ES-I3 (cell line): ENCODE results near the gene GTF2F2.
"Not testable (repeated sequence)": the region's sequence is repeated elsewhere in the genome, so short reads cannot be mapped to it uniquely, and the experiment has no call there.

Experiments used
- H3K36me3 ChIP-seq: 2 replicates; pipeline ENCODE4 v1.6.1; 2013; ENCODE audit warnings: mild to moderate bottlenecking, low read length, control low read depth, moderate library complexity; ENCODE audit not compliant: insufficient read depth
- H3K4me1 ChIP-seq: 2 replicates; pipeline ENCODE4 v1.6.1; 2013; ENCODE audit warnings: mild to moderate bottlenecking, control low read depth, low read length; ENCODE audit not compliant: insufficient read depth
- H3K9ac ChIP-seq: 2 replicates; pipeline ENCODE4 v1.6.1; 2013; ENCODE audit warnings: low read depth, mild to moderate bottlenecking, low read length, moderate library complexity
- H3K9me3 ChIP-seq: 2 replicates; pipeline ENCODE4 v1.6.1; 2013; ENCODE audit warnings: mild to moderate bottlenecking, low read length, moderate library complexity; ENCODE audit not compliant: control insufficient read depth, insufficient read depth

Gene GTF2F2

DNA sequence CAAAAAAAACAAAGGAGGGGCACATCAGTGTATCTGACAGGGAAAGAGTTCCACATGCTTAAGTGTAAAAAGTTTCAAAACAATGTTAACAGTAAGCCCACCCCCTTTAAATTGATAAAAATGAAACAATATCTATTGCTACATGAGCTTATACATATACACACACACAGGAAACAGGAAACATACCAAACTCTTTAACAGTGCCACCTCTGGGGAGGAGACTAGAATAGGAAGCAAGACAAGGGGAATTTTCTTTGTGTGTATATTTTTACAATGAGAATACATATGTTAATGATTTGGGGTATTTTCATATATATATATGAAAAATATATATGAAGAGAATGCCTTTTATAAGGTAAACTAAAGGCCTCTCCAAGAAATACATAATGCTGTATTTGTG lies 175.9 kb downstream of the GTF2F2 start:
- H3K9me3 ChIP-seq = no peaks in the 10 kb centered on the region
- no peak overlapping the region for H3K9ac ChIP-seq
- no peaks in the 10 kb centered on the region for H3K36me3 ChIP-seq
- peaks cover 4% of the 10 kb centered on the region; the same call in 1 of the 2 replicates for H3K4me1 ChIP-seq

DNA sequence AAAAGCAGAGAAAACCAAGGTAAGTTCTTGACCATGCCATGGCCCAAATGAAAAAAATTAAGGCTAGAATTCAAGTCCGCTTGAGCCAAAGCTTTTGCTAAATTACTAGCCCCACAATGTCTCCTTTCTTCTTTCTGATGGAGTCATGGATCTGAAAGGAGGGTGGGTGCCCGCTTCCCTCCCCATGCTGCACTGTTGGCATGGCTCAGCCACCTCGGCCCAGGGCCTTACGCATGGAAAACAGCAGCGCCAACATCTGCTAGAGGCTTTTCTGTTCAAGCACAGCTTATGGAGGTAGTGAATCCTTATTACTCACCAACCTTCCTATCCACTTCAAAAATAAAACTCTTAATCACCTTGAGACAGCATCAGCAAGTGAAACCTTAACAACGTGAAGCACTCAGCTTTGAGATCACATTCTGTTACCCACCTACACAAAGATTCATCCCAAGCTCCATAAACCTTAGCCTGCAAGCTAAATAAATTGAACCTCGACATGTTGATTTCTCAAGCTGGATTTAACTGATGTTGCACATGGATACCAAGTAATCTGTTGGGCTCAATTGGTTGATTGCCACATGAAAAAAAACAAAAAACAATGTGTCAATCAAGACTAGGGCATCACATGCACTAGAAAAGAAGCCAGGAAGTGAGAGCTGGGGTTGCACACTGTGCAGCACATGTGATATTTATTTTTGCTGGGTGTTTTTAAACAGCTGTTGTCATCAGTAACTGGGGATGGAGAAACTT lies 177.3 kb downstream of the GTF2F2 start:
- no peak overlapping the region for H3K9ac ChIP-seq
- peaks cover 4% of the 10 kb centered on the region; the same call in 1 of the 2 replicates for H3K4me1 ChIP-seq
- no peaks in the 10 kb centered on the region for H3K36me3 ChIP-seq
- no peaks in the 10 kb centered on the region for H3K9me3 ChIP-seq

DNA sequence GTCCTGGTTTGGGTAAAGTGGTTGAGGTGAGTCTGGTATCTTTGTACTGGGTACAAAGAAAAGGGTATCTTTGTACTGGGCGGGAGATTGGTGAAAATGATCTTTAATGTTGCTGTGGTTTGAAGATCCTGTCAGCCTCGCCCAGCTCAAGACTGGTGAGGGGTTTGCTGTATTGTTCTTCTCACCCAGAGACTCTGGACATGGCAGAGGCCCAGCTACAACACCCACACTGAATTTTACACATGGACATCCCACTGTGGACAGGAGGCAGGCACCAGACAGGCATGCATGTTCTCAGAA lies 177.8 kb downstream of the GTF2F2 start:
- Histone ChIP-seq H3K36me3 (no peaks in the 10 kb centered on the region), H3K9me3 (no peaks in the 10 kb centered on the region), H3K4me1 (peaks cover 4% of the 10 kb centered on the region; the same call in 1 of the 2 replicates), H3K9ac (no peak overlapping the region)

DNA sequence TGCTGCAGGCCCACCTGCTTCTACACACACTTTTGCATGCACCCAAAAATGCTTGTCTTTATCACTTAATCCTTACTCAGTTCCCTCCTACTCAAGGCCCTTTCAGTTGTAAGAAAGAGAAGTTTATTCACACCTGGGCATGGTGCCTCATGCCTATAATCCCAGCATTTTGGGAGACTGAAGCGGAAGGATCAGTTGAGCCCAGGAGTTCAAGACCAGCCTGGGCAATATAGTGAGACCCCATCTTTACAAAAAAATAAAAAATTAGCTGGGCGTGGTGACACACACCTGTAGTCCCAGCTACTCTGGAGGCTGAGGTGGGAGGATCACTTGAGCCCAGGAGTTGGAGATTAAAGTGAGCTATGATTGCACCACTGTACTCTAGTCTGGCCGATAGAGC lies 178.2 kb downstream of the GTF2F2 start:
- H3K9ac ChIP-seq, H3K36me3 ChIP-seq, H3K4me1 ChIP-seq, H3K9me3 ChIP-seq: not testable (repeated sequence)

DNA sequence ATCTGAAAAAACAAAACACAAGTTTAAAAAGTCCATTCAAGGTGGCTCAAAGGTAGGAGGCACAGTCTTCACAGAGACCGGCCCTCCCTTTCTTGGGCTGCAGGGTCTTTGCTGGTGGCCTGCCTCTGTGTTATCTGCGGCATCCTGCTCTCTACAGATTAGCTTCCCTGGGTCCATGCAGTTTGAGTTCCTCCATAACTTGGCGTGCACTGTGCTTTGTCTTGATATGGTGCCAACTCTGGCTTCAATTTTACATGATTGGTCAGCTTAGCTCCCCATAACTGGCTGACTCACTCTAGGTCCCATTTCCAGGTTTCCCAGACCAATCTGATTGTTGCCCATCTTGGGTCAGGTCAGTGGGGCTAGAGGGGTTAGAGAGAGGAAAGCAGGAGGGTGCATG lies 178.9 kb downstream of the GTF2F2 start:
- Histone ChIP-seq H3K36me3 (no peaks in the 10 kb centered on the region), H3K9ac (no peak overlapping the region), H3K4me1 (peaks cover 4% of the 10 kb centered on the region; the same call in 1 of the 2 replicates), H3K9me3 (no peaks in the 10 kb centered on the region)

DNA sequence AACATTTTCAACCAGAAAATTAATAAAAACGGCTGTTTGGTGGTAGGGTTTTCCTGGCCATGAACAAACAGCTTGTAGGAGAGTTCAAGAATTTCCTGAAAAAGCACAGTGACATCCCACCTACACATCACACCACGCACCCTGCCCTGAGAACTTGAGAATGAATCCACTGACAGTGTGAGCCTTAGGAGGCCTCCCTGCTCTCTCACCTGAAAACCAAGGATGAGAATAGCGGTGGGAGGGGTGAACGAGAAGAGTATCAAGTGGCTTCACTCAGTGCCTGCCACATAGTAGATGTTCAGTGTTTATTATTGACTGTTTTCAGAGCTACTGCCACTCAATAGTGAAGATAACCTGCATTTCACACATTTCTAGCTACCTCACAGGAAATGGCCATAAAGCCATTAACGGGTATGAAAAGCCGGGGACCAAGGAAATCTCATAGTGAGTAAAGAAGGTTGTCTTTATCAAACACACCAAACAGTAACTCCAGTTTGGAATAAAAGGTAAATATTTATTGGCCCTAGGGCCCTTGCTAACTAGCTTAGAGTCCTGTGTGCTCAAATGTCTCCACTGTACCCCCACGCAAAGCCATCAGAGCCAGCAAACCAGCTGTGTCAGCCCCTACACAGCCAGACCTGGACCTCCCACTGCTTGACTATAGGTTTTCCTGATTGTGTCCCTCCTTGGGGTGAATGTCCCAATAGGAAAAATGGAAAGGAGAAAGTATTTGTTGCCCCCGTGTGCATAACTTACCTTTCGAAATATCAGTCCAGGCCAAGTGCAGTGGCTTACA lies 180.1 kb downstream of the GTF2F2 start:
- no peaks in the 10 kb centered on the region for H3K36me3 ChIP-seq
- no peaks in the 10 kb centered on the region for H3K9me3 ChIP-seq
- H3K4me1 ChIP-seq = peaks cover 4% of the 10 kb centered on the region; the same call in 1 of the 2 replicates
- H3K9ac ChIP-seq = no peak overlapping the region

DNA sequence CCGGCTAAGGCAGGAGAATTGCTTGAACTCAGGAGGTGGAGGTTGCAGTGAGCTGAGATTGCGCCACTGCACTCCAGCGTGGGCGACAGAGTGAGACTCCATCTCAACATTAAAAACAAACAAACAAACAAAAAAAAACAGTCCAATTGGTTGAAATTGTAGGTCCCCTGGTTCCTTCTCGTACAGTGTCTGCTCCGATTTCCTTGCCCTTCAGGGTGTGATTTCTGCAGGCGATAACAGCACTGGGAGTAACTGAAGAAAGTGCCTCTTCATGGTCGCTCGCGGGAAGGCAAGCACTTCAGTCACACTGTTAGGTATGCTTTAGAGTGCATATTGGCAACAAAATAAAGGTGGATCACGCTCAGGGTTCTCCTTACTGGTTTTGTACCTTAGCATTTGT lies 181.0 kb downstream of the GTF2F2 start:
- no peaks in the 10 kb centered on the region for H3K36me3 ChIP-seq
- H3K4me1 ChIP-seq = peaks cover 4% of the 10 kb centered on the region; the same call in 1 of the 2 replicates
- no peaks in the 10 kb centered on the region for H3K9me3 ChIP-seq
- no peak overlapping the region for H3K9ac ChIP-seq

DNA sequence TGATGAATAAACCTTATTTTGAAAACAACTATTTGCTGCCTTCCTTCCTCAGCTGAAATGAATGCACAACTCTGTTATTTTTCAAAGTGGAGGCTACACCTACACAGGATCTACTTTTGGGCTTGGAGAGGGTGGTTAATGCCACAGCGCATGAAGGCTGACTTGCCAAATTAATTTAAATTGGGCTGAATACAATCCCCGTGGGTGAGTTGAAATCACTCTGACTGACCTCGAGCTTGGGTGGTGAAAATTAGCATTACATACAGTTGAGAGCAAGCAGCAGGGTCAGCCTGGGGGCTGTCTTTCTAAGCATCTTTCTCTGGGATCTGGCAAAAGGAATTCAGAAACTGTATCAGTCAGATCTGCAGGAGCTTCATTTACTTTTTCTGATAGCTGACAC lies 182.2 kb downstream of the GTF2F2 start:
- Histone ChIP-seq H3K4me1 (peaks cover 4% of the 10 kb centered on the region; the same call in 1 of the 2 replicates), H3K9me3 (no peaks in the 10 kb centered on the region), H3K36me3 (no peaks in the 10 kb centered on the region), H3K9ac (no peak overlapping the region)

DNA sequence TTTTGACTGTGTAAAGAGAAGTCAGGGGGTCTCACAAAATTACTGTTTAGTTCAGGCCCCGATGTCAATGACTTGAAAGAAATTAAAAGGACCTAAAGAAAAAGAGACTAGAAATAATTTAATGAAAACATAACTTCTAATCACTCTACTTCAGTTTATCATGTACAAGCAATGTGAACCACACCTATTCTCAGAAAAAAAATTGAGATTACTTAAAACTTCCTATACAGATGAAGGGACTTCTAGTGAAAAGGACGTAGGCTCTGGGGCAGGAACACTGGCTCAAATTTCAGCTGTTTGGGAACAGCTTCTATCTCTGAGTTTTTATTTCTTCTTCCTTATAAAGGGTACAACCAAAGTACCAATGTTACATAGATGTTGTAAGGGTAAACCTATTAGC lies 182.7 kb downstream of the GTF2F2 start:
- no peaks in the 10 kb centered on the region for H3K36me3 ChIP-seq
- no peak overlapping the region for H3K9ac ChIP-seq
- no peaks in the 10 kb centered on the region for H3K9me3 ChIP-seq
- peaks cover 4% of the 10 kb centered on the region; the same call in 1 of the 2 replicates for H3K4me1 ChIP-seq

DNA sequence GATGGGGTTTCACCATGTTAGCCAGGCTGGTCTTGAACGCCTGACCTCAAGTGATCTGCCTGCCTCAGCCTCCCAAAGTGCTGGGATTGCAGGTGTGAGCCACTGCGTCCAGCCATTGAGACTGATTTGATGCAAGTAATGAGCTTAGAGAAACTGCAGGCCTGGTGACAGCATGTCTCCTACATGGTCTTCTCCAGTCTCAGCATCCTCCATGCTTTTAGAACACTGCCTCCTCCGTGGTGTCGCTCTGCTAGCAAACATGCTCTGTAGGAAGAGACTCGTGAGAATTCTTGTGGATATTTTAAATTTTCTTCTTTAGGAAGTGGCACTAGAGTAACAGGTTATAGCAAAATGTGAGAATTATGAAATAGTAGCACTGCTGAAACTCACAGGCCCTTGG lies 183.6 kb downstream of the GTF2F2 start:
- Histone ChIP-seq H3K9me3 (no peaks in the 10 kb centered on the region), H3K36me3 (no peaks in the 10 kb centered on the region), H3K9ac (no peak overlapping the region), H3K4me1 (peaks cover 9% of the 10 kb centered on the region)

DNA sequence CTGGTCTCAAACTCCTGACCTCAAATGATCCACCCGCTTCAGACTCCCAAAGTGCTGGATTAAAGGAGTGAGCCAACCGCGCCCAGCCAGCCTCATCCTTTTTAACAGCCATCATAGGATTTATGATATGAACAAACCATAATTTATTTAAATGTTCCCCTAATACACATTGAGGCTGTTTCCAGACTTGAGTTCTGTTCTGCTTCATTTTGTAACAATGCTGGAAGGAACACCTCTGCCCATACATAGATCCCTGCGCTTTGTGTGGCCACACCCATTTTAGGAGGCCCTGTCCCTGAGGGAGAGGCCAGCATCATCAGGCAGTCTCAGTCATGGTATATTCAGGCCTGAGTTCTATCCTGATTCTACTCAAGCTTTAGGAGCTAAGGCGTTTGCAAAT lies 184.8 kb downstream of the GTF2F2 start:
- Histone ChIP-seq H3K36me3 (no peaks in the 10 kb centered on the region), H3K9me3 (no peaks in the 10 kb centered on the region), H3K4me1 (peaks cover 11% of the 10 kb centered on the region), H3K9ac (no peak overlapping the region)

DNA sequence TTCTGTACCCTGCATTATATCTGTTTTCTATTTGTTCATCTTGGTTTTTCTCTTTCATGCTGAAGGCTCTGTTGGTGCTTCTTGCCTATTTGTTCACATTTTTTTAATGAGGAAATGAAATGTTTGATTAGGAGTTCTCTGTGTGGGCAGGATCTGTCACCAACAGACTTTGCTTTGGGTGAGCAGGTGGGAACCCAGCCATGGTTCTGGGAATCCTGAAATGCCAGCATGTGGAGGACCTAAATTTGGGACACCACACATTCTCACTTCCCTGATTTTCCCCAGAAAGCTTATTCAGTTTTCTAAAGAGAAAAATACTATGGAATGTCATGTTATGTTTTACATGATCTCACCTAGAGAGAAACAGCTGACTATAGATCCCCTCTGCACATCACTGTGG lies 186.7 kb downstream of the GTF2F2 start:
- peaks cover 14% of the 10 kb centered on the region for H3K4me1 ChIP-seq
- no peaks in the 10 kb centered on the region for H3K9me3 ChIP-seq
- H3K9ac ChIP-seq = no peak overlapping the region
- no peaks in the 10 kb centered on the region for H3K36me3 ChIP-seq

DNA sequence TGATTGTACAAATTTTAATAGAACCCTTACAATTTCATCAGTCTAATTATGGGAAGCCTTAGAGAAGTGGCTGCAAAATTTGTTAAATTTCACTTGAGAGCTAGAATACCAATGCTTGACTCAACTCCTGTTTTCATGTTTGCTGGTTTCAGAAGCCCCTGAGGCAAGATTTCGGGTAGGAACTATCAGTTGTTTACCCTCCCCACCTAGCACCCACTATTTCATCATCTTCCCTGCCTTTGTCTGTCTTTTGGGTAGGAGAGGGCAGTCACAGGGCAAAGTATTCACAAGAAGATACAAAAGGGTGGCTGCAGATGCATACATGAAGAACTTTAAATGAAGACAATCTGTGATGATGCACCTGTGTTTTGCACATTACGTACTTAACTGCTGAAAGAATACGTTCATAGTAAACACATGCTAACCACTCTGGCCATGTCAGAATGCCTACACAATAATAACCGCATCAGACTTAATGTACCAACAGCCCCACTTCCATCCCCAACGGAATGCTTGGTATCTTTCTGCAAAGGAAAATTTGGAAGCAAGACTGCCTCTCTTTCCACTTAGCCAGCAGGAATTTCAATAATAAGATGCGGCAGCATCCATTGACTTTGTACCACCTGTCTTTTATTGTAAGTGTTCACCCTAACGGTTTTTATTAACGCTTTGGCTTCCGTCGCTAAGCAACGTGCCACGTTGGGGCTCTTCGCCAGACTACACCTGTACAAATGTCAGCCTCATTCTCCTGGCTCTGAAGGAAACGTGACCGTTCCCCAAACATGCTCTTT lies 190.2 kb downstream of the GTF2F2 start:
- H3K4me1 ChIP-seq = peaks cover 14% of the 10 kb centered on the region
- peak overlapping the region; percentile 84 for H3K9ac ChIP-seq
- H3K9me3 ChIP-seq = no peaks in the 10 kb centered on the region
- no peaks in the 10 kb centered on the region for H3K36me3 ChIP-seq

DNA sequence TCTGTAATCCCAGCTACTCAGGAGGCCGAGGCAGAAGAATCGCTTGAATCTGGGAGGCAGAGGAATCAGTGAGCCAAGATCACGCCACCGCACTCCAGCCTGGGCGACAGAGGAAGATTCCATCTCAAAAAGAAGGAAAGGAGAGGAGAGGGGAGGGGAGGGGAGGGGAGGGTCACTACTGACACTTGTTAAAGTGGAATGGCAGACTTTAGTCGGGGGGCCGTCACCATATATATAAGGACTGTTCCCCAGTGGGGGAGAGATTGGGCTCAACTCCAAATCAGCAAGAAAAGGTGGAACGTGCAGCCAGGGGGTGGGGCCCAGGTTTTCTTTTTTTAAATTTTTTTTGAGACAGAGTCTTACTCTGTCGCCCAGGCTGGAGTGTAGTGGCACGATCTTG lies 194.5 kb downstream of the GTF2F2 start:
- no peaks in the 10 kb centered on the region for H3K36me3 ChIP-seq
- H3K9me3 ChIP-seq = no peaks in the 10 kb centered on the region
- peaks cover 7% of the 10 kb centered on the region for H3K4me1 ChIP-seq
- H3K9ac ChIP-seq = no peak overlapping the region
